Measurements from ENCODE around the gene TEKT2.

Gene TEKT2

DNA sequence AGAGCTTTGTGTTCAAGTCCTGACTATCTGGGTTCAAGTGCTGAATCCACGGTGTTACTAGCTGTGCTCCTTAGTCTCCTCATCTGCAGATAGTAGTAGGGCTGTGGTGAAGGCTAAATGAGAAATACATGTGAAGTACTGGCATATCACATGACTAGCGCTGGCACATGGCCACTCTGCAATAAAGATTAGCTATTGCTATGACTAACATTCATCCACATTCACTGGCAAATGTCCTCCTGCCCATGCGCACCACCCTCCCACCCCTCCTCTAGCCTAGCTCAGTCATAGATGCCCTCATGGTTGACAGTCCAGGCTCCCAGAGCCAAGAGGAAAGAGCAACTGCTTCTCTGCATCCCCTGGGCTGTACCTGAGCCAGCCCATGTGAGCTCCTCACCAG, 49.6 kb downstream of the TEKT2 start:
- DNase-seq, result no peak

DNA sequence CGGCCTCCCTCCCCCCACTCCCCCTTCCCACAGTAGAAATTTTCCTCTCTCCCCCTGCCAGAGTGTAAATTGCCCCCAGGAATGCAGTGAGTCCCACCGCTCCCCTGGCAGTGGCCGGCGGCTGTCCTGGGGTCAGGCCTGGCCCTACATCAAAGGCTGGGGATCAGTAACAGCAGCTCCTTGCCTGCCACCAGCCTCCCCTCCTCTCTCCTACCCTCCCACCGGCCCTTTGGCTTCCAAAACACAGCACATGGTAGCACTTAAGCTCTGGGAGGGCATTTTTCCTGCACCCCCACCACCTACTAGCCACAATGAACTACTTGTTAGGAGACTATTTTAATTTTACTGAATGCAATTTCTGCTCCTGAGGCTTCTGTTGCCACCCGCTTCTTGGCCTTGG, 50.1 kb downstream of the TEKT2 start:
- no peak for DNase-seq

DNA sequence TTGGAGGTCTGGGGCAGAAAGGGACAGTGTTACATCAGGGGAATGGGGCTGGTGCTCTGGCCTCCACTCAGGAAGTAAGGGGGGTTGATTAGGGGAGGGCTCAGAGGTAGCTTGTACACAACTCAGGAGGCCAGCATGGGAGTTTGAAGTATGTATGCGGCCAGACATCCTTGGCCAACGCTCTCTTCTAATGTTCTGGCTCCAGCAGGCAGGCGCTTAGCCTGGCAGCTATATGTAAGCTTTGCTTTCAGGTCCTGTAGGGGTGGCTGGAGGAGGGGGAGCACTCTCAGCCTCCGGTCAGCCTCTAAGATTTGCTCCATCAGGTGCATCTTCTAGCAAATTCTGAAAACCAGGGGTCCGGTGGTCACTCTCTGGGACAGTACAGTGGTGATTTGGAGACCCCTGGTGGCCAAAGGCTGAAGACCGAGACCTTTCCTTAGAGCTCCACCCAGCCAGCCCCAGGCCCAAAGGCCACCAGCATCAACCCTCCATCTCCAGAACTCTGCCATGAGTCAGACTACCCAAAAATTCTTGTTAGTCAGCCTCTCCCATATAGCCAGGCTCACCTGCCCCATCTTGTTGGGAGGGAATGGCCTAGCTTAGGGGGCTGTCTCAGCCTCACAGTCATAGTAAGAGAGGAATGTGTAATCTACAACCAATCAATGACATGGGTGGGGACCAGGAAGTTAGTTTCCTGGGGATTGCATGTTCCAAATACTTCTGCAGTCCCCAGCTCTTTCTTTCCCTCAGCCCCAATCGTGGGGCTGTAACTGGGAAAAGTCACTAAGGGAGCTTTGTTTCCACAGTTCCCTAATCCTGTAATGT, 50.8 kb downstream of the TEKT2 start:
- DNase-seq, result peak; percentile 66 to 70

DNA sequence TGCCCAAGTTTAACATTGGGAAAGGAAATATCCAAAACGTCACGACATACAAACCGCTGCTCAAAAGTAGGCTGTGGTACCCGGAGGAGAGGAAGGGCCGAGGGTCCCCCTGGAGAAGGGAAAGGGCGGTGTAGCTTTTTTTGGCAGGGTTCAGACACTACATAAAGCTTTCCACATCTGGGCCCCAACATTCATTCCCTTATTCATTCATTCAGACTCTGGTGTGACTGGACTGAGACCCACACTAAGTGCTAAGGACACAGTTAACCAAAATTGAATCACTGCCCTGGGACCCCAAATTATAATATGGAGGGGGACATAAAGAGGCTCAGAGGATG, 51.4 kb downstream of the TEKT2 start:
- DNase-seq, result no peak

DNA sequence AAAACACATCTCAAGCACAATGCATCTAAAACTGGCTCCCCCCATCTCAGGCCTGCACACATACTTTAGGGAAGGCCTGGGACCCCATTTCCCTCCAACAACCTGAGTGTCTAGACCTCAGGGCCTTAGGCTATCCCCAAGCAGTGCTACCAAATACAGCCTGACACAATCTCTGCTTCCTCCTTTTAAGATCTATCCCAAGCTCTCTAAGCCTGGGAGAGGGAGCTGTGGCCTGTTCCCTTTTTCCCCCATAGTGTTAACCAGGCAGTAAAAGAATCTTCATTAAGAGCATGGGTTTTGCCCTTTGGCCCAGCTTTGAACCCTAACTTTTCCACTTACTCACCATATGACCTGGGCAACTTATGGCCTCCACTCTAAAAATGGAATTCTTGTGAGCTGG, 51.9 kb downstream of the TEKT2 start:
- no peak for DNase-seq

DNA sequence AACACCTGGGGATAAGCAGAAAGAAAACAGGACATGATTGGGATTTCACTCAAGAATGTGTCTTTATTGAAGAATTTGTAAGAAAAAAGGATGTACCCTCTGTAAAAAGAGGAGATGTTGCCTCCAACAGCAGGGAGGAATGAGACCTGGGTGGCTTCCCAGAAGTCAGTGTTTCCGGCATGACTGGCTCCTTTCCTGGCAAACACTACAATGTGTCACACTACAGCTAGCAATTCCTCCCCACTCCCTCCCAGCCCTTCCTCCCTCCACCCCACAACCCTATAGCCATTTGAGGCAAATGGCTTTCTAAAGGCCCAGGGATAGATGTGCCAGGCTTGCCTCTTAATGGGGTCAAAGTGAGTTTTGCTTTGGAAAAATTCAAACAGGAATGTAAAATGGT, 52.6 kb downstream of the TEKT2 start:
- no peak for DNase-seq

DNA sequence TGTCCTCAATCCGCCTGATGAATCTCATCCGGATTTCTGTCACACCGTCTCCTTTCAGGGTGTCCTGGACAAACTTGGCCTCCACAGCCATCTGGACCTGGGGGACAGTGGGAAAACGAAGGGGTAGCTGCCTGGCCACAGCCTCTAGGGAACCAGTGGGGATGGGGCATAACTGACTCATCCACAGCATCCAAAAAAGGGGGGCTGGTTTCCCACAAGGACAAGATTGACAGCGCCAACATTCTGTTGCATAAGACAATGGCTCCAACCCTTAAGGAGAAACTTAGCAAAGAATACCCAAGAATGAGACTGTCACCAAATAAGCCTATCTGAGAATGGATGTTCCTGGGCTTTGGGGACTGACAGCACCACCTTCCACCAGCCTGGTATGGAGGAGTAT, 53.3 kb downstream of the TEKT2 start:
- no peak for DNase-seq

DNA sequence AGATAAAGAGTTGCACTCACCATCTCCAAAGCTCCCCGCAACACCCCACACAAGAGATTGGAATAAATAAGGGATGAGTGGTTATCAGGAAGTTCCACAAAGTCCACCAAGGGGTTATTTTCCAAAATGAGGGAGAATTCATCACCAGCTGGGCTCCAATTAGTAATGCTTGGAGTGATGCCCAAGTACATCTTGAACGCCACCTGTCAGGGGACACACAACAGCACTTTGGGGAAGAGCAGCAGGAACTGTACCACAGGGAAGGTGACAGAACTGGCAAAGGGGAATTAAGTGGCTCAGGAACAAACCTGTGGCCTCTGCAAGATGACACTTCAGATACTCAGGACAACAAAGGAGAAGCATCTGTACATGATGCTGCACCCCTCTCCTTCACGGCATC, 53.9 kb downstream of the TEKT2 start:
- no peak for DNase-seq

Measured in activated T-cell treated with anti-CD3 and anti-CD28 coated beads, Interleukin-2, amount 50 U/mL, for 48 hours (primary cell).